SKM-1 (cell line): ENCODE measurements around the gene FAM219A.
"Not testable (repeated sequence)": the region's sequence is repeated elsewhere in the genome, so short reads cannot be mapped to it uniquely, and the experiment has no call there.

Source experiments
- DNase-seq: peaks from one replicate; lab custom pipeline; 2025; ENCODE audit not compliant: unreplicated experiment; lab: John Stamatoyannopoulos, UW

Gene FAM219A

DNA sequence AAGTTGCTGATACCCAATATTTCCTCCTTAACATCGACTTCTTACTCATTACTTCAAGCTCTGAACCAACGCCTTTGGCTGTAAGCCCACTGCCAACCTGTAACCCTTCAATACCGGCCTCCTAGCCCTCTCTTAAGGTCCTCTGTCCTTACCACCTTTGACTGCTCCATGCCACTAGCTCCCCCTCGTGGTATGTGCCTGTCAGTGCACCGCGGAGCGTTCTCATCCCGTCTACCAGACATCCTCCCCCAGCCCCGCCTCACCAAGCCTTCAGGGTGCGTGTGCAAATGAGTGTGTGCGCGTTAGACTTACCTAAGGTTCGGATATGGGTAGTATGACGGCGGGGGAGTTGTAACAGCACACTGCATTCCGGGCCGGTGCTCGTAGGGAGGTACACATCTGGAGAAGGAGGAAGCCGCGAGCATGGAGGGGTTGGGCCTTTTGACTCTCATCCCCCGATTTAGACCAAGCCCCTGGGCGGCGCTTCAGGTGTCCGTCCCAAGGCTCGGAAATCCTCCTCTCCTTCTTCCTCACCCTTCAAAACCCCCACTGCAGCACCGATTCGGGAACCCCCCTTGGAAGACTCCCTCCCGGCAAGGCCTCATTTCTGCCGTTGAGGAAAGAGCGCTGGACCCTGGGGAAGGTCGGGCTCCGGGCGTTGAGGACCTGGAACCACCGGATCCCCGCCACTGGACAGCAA is 78.9 kb downstream of the FAM219A start:
- peak; percentile 84 for DNase-seq

DNA sequence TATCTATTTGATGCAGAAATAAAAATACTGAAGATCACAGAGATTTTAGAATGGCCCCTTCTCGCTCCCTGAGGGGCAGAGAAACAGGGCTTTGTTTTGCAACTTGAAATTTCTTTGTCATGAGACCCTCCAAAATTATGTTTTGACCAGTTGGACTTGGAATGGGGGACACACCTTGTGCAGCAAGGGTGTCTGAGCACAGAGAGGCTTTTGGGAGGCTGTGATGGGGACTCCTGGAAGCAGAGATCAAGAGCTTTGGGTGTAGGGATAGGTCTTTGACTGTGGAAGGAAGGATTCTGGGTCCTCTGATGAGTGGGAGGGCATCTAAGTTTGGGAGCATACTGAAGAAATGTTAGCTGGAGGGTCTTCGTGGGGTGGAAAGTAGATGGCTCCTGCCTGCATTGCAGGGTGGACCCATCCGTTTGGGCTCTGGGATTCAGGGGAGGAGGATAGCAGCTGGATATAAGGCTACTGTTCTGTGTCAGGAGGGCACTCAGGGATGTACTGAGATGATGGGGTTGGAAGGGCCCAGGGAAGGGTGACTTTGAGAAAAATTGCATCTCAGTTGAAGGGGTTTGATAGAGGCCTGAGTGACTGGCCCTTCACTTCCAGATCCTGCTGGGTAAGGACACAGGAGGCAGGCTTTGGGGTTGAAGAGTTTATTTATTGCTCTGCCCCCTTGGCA is 79.9 kb downstream of the FAM219A start:
- no peak for DNase-seq

DNA sequence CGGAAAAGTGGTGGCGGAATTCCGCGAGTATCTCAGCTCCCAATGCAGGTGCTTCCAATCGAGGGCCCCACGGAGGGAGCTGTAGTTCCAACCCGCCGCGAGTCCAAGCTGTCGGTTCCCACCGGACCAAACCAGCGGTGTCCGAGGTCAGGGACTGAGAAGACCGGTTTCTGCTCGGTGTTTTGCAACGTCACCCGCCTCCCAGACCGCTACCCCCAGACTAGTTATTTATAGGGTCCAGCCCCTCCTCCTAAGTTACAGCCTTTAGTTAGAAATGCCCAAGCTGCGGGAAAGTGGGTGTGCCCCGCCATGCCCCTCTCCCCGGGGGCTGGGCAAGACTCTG is 81.0 kb downstream of the FAM219A start:
- DNase-seq: no peak

DNA sequence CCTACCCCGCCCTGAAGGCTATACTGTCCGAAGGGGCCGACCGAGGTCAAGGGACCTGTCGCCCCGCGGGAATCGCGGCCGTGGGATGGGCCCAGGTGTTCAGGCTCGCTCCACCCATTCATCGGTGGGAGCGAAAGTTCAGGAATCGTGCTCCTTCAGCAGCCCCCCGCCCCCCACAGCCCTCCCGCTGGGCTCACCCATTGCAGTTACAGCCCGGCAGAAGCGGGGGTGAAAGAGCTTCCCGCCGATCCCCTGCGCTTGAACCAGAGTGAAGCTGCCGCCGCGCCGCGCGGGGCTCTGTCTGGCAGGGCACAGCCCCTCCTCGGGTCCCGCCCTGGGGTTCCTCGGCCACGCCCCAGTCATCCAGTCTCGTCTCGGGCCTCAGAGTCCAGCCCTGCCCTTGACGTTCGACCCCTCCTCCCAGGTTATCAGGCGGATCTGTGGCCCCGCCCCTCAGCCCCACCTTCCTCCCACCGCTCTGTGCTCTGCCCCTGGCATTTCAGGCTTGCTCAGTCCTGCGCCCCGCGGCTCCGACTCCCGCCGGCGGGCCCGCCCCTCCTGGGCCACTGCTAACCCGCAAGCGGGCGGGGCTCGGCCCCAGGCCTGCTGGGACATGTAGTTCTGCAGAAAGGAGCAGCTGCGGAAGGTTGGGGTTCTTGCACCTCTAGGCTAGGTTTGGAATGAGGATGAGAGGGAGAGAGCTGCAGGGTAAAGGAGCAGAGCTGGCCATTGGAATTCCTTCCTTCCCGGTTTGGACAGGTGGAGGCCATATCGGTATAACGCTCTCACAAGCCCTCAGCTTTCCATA is 81.6 kb downstream of the FAM219A start, which contains the start of gene MYORG:
Gene MYORG (minus strand): TSS at position 303 of the 808 bp plus-strand sequence. CDS start 3,955 bp downstream, outside the sequence.
- DNase-seq: peak; percentile 97

DNA sequence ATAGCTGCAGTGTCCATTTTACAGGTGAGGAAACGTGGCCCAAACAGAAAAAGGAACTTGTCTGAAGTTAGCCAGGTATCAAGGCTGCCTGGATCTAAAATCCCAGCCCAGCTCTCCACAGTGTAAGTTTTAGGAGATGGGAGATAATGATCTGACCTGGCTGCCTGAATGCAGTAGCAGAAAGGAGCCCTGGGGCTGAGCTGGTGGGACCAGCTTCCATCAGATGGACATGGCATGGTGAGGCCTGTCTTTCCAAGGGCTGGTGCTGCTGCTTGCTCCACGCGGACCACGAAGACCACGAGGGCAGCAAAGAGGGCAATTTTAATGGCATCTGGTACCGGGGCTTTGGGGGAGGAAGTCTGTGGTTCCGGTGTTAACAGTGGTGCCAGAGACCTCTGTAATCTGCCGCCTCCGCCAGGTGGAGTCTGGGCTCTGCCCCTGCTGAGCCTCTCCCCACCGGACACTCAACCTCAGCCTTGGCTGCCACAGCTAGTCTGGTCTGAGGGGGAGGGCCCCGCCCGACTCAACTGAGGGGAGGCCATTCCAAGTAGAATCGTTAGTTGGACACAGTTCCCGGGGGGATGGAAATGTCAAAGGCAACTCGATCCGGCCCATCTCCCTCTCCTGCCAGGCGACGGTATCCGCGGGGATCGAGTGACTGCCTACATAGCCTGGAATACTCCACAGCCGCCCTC is 82.3 kb downstream of the FAM219A start:
- DNase-seq: no peak

DNA sequence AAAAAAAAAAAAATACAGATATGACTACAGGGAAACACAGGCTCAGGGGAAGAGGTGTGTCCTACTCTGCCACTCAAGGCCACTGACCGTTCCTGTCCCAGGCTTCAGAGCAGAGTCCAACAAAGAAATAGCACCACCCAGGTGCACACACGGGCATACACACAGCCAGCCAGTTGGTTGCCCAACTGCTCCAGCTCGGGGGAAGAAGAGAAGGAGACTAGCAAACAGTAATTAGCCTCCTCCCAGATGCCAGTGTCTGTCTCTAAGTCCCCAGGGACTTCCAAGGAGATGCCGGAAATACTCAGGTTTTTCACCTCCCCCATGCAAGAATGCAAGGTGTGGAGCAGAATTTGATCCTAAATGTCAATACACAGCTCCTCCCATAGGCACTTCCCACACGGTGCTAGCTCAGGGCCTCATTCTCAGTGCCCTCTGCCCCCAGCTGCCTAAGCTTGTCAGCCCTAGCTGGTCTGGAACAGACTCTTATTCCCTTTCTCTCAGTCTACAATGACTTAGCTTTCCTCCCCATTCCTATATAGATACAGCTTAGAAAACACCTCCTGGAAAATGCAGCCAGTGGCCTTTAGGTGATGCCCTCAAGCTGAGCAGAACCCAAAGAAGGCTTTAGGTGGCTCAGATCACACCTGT is 83.3 kb downstream of the FAM219A start:
- no peak for DNase-seq

DNA sequence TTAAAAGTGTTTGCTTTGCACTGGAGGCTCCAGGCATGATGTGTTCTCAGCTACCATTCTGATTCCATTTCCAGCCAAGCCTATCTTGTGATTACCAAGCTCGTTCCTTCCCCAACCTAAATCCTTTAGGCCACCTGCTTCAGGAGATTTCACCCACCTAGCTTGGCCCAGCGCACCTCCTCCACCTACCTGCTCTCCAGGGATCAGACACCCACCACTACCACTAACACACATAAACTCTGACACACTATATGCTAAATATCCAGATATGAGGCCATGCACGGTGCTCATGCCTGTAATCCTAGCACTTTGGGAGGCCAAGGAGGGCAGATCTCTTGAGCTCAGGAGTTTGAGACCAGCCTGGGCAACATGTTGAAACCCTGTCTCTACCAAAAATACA is 84.0 kb downstream of the FAM219A start:
- no peak for DNase-seq

DNA sequence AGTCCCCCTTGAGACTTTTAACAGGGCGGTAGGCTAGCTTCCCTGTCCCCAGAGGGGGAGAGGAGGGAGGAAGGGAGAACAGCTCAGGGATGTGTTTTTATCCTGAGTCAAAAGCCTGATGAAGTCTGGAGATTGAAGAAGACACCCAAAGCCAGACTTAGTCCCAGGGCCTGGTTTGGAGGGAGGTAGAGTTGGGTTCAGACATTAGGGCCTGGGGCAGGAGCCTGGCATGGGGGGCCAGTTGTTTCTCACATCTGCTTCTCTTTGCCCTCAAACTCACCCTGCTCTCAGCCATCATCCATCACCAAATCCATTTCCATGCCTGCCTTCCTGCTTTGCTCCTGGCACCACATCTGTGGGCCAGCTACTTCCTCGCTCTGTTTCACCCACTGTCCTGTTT is 84.6 kb downstream of the FAM219A start:
- DNase-seq: no peak

DNA sequence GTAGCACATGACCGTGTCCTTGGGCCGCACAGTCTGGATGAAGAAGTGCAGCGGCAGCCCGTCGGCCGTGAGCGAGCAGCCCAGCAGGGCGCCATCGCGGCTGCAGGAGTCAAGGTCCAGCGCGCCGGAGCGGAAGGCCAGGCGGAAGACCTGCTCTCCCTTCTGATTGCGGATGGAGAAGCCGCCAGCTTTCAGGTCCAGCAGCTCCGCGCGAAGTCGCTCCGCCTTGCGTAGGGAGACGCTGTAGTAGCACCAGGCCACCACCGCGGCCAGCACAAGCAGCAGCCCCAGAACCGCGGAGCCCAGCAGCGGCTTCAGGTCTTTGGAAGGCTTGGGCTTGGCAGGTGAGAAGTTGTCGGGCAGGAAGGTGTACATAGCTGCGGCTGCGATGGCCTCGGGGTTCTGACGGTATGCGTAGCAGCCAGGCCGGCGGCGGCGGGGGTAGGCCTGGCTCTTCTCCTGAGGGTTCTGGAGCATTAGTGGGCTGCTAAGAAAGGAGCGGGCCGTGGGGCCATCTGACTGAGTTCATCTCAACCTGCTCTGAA is 85.8 kb downstream of the FAM219A start:
- no peak for DNase-seq

DNA sequence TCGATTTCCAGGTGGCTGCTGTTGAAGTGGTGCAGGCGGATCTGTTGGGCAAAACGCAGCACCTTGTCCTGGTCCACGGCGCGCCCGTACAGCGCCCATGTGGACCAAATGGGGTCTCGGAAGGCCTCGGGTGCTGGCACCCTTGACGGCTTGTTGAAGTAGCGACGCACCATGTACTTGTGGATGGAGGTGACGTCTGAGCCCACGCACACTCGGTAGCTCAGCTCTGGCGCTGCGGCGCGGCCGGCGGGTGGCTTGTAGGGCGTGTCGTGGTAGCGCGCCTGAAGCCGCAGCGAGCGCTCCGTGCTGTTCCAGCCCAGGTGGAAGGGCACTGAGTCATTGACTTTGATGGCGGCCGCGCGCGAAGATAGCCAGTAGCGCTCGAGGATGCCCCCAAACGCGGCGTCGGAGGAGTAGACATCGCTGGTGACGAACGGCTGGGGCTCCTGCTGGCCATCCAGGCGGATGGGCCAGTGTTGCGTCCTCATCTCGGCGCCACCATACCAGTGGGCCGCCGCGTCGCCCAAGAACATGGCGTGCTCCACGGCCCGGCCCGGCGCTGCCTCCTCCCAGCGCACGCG is 86.4 kb downstream of the FAM219A start:
- DNase-seq: no peak

DNA sequence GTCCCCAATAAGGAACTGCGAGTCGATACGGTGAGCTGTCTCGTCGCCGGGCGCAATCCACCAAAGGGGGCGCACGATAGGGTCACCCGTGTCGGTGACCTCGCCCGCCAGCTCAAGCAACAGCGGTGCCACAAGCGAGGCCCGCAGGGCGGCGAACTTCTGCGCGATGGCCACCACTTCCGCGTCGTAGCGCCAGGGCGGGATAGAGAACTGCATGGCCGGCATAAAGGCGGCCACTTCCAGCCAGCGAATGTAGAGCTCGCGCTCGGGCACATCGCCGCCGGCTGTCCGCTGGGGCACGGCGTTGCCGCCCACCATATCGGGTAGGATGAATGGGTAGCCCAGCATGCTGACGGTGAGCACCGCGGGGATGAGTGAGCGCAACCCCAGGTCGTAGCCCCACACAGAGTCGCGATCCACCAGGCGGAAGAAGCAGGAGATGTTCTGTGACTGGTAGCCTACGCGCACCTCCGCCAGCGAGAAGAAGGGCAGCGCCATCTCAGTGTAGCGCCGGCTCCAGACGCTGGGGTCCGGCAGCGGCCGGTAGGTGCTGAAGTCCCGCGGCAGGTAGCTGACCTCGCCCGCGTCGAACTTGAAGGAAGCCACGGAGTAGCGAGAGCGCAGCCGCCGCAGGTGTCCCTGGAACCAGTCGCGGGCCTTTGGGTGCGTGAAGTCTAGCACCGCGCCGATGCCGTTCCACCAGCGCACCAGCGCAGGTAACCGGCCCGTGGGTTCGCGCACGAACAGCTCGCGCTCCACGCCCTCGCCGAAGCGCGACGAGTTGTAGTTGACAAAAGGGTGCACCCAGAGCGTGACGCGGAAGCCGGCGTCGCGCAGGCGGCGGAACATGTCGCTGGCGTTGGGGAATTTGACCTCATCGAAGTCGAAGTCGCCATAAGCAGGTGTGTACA is 87.1 kb downstream of the FAM219A start:
- no peak for DNase-seq

DNA sequence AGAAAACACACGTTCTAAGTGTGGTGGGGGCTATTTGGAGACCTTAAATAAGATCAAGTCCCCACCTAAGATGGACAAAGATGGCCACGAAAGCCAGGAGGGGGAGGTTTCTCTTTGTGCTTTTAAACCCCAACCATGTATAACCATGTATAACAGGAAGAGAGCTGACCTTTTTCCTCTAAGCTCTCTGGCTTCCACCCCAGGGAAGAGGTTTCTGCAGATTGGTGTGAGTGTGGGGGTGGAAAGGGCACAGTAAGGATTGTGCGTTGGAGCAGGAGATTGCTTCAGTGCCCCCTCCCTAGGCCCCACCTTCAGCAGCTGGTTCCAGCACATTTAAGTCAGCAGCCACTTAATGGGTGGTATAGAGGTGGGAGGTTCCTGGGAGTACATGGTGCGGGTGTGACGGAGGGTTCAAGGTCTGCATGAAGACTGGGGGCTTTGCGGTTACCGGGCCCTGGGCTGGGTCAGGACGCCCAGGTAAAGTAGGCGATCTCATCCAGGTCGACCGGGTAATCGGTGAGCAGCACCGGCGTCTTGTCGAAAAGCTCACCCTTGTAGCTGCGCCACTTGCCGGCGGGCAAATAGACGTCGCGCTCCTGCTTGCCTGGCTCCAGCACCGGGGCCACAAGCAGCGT is 87.9 kb downstream of the FAM219A start:
- no peak for DNase-seq

DNA sequence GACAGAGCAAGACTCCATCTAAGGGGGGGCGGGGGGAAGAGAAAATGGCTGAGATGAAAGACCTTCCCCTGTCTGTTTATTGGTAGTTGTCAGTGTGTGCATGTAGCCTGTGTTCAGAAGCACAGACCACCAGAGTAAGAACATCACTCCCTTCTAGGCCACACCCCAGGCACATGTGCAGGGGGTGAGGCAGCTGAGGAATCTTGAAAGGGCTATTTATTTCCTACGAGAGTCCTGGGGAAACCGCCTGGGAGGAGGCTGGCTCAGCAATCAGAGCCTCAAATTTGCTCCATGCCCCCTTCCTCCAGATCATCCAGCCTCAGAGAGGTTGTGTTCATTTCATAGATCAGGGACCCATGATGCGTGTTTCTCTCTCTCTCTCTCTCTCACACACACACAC is 88.7 kb downstream of the FAM219A start:
- no peak for DNase-seq

DNA sequence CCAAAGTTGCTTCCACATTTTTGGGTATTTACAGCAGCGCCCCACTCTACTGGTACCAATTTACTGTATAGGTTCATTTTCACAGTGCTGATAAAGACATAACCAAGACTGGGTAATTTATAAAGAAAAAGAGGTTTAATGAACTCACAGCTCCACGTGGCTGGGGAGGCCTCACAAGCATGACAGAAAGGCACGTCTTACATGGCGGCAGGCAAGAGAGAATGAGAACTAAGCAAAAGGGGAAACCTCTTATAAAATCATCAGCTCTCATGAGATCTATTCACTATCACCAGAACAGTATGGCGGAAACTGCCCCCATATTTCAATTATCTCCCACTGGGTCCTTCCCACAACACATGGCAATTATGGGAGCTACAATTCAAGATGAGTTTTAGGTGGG is 89.6 kb downstream of the FAM219A start:
- DNase-seq: not testable (repeated sequence)

DNA sequence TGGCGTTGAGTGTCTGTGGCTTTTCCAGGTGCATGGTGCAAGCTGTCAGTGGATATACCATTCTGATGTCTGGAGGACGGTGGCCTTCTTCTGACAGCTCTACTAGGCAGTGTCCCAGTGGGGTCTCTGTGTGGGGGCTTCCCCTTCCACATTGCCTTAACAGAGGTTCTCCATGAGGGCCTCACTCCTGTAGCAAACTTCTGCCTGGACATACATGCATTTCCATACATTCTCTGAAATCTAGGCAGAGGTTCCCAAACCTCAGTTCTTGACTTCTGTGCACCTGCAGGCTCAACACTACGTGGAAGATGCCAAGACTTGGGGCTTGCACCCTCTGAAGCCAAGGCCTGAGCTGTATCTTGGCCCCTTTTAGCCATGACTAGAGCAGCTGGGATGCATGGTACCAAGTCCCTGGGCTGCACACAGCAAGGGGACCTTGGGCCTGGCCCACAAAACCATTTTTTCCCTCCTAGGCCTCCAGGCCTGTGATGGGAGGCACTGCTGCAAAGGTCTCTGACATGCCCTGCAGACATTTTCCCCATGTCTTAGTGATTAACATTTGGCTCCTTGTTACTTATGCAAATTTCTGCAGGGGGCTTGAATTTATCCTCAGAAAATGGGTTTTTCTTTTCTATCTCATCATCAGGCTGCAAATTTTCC is 90.5 kb downstream of the FAM219A start:
- DNase-seq: not testable (repeated sequence)

DNA sequence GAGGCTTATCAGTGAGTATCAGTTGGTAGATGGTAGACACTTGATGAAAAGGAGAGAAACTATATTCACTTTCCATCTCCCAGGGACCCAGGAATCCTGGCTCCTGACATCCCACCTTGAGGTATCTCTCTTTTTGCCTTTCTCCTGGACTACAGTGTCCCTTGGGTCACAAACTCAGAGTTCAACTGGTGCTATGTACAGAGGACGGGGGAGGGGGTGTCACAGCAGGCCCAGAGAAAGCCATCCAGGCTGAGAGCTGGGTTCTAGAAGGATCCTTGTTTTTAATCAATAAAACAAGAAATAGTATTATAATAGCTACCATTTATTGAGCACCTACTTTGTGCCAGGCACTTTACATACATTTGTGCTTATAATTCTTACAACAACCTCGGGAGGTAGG is 92.0 kb downstream of the FAM219A start:
- DNase-seq: no peak

DNA sequence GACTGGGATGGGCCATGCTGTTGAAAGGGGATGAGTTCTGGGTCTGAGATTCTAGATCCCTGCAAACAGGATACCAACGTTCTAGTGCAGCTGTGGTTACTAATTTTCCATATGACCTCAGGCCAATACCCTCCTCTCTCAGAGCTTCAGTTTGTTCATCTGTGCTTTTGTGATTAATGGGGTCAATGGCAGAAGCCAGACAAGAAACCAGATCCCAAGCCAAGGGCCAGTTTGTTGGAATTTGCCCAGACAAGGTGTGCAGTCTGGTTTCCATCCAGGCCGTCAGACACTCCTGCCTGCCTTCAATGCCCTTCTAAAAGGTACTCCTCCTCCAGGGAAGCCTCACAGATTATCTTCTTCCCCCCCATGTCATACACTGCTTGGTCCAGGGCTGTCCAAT is 93.1 kb downstream of the FAM219A start:
- DNase-seq: no peak
